Cerebellar nuclear complex (tissue), 1 donor: ENCODE results near the gene MRPS18C.
A peak's percentile ranks its signal among the peaks of the same experiment; 100 is the strongest.
"Not testable (repeated sequence)": the region's sequence is repeated elsewhere in the genome, so short reads cannot be mapped to it uniquely, and the experiment has no call there.

ENCODE experiments used
- DNase-seq, 2 experiments: peaks; one replicate each; lab custom pipeline; 2025; lab: John Stamatoyannopoulos, UW

MRPS18C gene

DNA sequence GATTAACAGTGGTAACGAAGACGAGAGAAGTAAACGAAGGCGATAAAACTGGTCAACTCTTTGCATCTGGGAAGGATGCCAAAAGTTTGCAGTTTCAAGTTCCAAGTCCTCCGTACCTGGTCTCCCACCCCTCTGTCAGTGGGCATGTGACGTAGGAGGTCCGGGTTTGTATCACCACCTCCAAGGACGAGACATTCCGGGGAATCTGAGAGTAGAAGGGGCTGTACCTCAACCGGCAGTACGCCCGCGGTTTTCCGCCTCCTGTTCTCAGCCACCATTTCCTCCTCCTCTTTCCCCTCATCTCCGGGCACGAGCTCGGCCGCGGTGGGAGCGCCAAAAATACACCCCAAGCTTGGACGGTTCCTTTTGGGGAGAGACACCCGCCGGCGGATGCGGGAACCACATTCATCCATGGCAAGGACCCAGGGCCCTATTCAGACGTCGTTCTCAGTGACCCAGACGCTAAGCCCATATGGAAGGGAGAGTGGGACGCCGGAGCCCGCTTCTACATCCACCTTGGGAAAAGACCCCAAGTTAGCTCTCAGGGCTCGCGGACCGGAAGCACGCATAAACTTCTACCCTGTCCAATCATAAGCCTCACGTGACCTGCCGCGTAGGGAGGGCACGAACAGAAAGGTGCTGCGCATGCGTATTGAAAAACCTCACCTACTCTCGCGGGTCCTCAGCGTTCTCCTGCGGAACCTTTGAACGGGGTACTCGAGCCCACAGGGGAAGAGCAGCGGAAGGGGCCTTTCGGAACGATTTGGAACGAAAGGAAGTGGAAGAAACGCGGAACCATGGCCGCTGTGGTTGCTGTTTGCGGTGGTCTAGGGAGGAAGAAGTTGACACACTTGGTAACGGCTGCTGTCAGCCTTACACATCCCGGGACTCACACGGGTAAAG is at the start of gene MRPS18C, which contains the start of gene HELQ:
Gene MRPS18C (plus strand): TSS at position 778 of the 903 bp plus-strand sequence. CDS start 20 bp downstream, at position 798.
Gene HELQ (minus strand): TSS at position 543 of the 903 bp plus-strand sequence. CDS start 130 bp downstream, at position 413.
- peak; percentile 78 to 94 for DNase-seq

DNA sequence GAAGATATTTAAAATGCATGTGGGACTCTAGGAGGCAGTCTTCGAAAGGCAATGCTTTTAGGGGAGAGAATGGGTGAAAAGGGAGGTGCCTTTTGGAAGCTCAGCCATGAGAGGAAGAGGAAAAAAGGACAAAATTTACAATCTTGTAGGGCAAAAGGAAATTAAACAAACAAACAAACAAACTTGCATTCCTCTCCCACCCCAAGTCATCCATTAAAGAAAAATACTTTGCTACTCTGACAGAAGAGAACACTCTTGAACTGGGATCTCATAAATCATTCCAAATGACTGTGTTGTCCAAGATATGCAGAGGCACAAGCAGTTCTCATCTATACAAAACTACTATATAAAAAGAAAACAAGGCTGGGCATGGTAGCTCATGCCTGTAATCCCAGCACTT is 47.0 kb upstream of the MRPS18C start:
- DNase-seq, result no peak

GRCh38 chr4:83413676-83414075 is 42.2 kb upstream of the MRPS18C start:
- no peak for DNase-seq

DNA sequence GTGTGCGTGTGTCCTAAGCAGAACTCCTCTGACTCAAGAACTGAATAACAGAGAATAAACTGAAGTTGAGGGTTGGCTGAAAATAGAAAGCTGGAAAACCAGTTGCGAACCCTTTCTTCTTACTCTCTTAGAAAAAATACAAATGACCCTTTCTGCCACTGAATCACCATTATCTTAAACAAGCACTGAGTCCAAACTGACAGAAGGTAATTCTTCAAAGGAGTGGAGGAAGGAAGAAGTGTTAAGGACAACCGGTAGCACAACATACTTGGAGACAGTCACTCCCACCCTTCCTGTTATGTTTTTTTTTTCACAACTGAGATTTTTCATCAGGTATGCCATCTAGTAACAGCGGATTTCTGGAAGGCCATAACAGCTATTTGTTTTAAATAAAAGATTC is 38.3 kb upstream of the MRPS18C start:
- no peak for DNase-seq

- no peak for DNase-seq
Measured at GRCh38 chr4:83418211-83418610, 37.6 kb upstream of the MRPS18C start.

GRCh38 chr4:83431200-83431599 is 24.7 kb upstream of the MRPS18C start:
- no peak for DNase-seq

GRCh38 chr4:83436680-83437079 is 19.2 kb upstream of the MRPS18C start:
- DNase-seq, result no peak

DNA sequence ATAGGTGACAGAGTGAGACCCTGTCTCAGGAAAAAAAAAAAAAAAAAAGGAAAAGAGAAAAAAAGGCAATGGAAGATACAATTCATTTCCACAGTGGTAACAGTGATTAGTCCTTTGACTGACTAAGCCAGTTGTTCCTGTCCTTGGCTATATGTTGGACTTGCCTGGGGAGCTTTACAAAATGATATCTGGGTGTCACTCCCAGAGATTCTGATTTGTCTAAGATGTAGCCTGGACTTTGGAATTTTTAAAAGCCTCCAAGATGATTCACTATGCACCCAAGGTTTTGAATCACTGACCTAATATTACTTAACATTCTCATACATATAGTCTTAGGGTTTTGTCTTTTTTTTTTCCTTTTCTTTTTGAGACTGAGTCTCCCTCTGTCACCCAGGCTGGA is 17.1 kb upstream of the MRPS18C start:
- DNase-seq, result no peak

DNA sequence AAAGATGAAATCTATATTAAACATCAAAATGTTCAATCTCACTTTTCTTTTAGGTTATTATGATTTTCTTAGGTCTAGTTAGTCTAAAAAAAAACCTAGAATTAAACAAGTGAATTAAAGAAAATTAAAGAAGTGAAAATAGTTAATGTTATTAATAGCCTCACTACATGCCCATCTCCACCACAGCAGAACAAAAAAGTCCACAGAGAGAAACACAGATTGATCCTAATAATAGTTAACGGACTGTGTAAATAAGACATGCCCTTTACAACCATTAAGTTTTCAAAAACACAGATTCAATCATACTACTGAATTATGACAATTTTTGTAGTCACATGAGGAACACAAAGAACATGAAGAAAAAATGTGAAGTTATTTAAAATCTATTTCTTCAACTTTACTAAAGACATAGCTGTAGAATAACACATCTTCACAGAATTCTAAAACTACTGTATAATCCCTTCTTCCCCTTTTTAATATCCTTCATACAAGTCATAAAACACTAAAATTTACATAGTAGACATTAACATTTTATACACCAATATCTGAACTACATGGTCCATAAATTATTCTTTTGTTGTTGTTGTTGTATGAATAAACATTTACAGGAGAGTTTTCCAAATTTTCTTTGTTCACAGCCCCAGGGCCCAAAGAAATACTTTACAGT is 15.6 kb upstream of the MRPS18C start:
- DNase-seq, result no peak

GRCh38 chr4:83440899-83441298 is 15.0 kb upstream of the MRPS18C start:
- DNase-seq, result no peak

DNA sequence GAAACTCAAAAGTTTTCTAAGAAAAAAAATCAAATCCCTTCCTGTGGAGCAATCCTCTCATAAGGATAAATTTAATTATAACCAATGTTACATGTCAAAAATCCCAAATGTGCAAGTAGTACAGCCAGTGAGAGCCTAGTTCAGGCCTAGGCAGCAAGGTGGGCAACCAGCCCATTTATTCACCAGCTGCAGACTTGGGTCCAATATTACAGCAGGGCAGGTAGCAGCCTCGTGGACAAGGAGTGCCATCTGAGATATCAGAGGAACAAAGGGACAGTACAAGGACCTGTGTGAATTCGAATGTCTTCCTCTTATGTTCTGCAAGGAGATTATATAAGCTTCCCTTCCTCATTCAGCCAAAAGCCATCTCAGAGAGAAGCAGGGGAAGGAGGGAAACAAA is 6.8 kb upstream of the MRPS18C start:
- DNase-seq, result no peak

DNA sequence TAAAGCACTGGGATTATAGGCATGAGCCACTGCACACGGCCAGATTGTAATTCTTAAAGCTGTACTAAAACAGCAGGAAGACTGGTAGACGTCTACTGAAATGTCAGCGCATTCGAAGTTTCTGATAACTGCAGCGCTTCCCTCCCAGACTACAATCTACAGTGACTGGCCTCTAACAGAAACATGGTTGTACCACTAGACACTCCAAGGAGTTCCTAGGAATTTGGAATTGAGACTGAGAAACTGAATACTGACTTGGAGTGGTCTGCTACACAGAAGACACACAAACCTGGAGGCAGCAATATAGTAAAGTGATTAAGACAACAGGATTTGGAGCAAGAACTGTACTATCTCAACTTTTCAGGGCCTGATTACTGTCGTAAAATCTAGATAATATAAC is 1.2 kb upstream of the MRPS18C start:
- DNase-seq, result no peak

GRCh38 chr4:83456184-83456501 is 285 bp downstream of the MRPS18C start:
- DNase-seq, result no peak

GRCh38 chr4:83473423-83473822 is 17.6 kb downstream of the MRPS18C start:
- no peak for DNase-seq

- no peak for DNase-seq
Measured at GRCh38 chr4:83473966-83474365, 18.1 kb downstream of the MRPS18C start.

DNA sequence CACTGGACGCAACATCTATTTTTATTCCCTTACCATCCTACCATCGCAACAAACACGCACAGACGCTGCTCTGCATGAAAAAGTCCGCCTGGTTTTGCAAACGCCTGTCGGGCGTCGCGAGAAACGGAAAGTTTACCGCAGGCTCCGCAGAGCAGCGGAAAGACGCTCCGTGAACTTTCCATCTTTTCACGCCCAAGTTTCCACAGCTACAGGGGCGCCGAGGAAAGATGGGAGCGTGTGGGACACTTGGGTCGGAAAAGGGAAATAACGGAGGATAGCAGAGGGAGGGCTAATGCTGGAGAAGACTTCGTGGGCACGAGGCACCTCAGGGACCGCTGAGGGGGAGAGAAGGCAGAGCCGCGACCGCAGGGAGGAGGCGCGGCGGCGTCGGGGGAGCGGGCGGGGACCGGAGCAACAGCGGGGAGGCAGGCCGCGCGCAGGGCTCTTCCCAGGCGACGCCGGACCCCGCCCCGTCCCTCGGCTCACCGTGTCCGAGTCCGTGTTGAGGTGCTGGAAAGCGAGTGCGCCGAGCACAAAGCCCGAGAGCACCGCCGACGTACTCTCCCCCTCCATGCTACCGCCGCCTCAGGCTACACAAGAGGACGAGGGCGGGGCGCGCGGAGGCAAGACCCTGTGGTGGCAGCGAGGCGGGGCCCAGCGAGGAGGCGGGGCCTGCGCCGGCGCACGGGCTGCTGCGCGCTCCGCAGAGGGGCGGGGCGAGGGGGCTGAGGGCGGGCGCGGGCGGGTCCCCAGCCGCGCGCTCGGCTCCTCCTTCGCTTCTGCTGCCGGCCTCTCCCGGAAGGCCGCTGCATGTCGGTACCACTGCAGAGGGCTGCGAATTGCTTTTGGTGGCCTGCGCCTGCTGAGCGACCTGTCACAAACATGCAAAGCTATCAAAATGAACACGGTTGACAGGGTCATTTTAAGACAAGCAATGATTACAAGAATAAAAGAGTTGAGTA is 28.9 kb downstream of the MRPS18C start, which contains the start of gene ABRAXAS1:
Gene ABRAXAS1 (minus strand): TSS at position 601 of the 962 bp plus-strand sequence. CDS start 28 bp downstream, at position 573.
- peak; percentile 75 to 79 for DNase-seq

- DNase-seq, result no peak
Measured at GRCh38 chr4:83486457-83487129, 30.7 kb downstream of the MRPS18C start.

- no peak for DNase-seq
Measured at GRCh38 chr4:83489711-83490326, 34.0 kb downstream of the MRPS18C start.

- DNase-seq, result no peak
Measured at GRCh38 chr4:83490876-83491450, 35.1 kb downstream of the MRPS18C start.

GRCh38 chr4:83496085-83496917 is 40.4 kb downstream of the MRPS18C start:
- DNase-seq, result not testable (repeated sequence)
